ENCODE data around the gene WIPF2. TPM values are rescaled to one million over a fixed set of nuclear protein-coding genes. Genes with fewer than 3 reads are reported as not detected.

Gene WIPF2
- total RNA-seq, 1 experiment from 2014 or later, result 6.0 TPM

- intact Hi-C loops (cut with micrococcal nuclease), result no loop called here
- no peaks in the 10 kb centered on the region for H3K79me2 ChIP-seq (ENCODE audit: low read length)
- H3K9ac ChIP-seq (ENCODE audit: low read length), result no peak overlapping the region
- POLR2A ChIA-PET (ENCODE audit: unreplicated experiment), result no interaction called here
- no peak overlapping the region for H3K4me3 ChIP-seq (ENCODE audit: low read length)
- no TSS peak for BruUV-seq (replicated peaks)
- no peak overlapping the region for H2AFZ ChIP-seq (ENCODE audit: low read length)
- H3K27ac ChIP-seq (ENCODE audit: low read length), result peak overlapping the region; percentile 67
- TF ChIP-seq CTCF (conservative IDR thresholded peaks at IDR 0.05; ENCODE audit: low read depth, low read length) (no peak), EZH2phosphoT487 (IDR thresholded peaks at IDR 0.05; ENCODE audit: borderline replicate concordance, low read length) (no peak), EZH2 (IDR thresholded peaks at IDR 0.05; ENCODE audit: low read length, unreplicated experiment) (no peak)
- H3K4me1 ChIP-seq (ENCODE audit: insufficient read depth, low read length), result peaks cover 69% of the 10 kb centered on the region
- H3K4me2 ChIP-seq (ENCODE audit: low read length), result peak overlapping the region; percentile 24
- no peaks in the 10 kb centered on the region for H4K20me1 ChIP-seq (ENCODE audit: low read length)
- H3K36me3 ChIP-seq (ENCODE audit: low read depth, low read length), result no peaks in the 10 kb centered on the region
- H3K9me2 ChIP-seq (replicated peaks; ENCODE audit: low read length), result no peaks in the 10 kb centered on the region
- no peaks in the 10 kb centered on the region for H3F3A ChIP-seq (ENCODE audit: low read length, unreplicated experiment)
- no peak for ATAC-seq
- CTCF ChIA-PET, result no interaction called here
- no peaks in the 10 kb centered on the region for H3K27me3 ChIP-seq (ENCODE audit: low read length)
- DNase-seq, result no peak
- no peaks in the 10 kb centered on the region for H3K9me3 ChIP-seq (ENCODE audit: low read length)
Measured at GRCh38 chr17:40310882-40311391, 91.8 kb downstream of the WIPF2 start.

- no peak overlapping the region for H2AFZ ChIP-seq (ENCODE audit: low read length)
- ATAC-seq, result peak; percentile 11
- intact Hi-C loops (cut with micrococcal nuclease), result no loop called here
- H3K4me3 ChIP-seq (ENCODE audit: low read length), result no peak overlapping the region
- no peaks in the 10 kb centered on the region for H3K36me3 ChIP-seq (ENCODE audit: low read depth, low read length)
- ChIA-PET POLR2A (ENCODE audit: unreplicated experiment) (no interaction called here), CTCF (no interaction called here)
- no peaks in the 10 kb centered on the region for H4K20me1 ChIP-seq (ENCODE audit: low read length)
- H3K9ac ChIP-seq (ENCODE audit: low read length), result 0 out of 2 replicates have a peak overlapping the region, but pooled peaks have one; percentile 9
- H3K79me2 ChIP-seq (ENCODE audit: low read length), result no peaks in the 10 kb centered on the region
- no peaks in the 10 kb centered on the region for H3F3A ChIP-seq (ENCODE audit: low read length, unreplicated experiment)
- peaks cover 76% of the 10 kb centered on the region for H3K4me1 ChIP-seq (ENCODE audit: insufficient read depth, low read length)
- BruUV-seq (replicated peaks), result no TSS peak
- no peaks in the 10 kb centered on the region for H3K27me3 ChIP-seq (ENCODE audit: low read length)
- peak overlapping the region; percentile 67 for H3K27ac ChIP-seq (ENCODE audit: low read length)
- no peaks in the 10 kb centered on the region for H3K9me2 ChIP-seq (replicated peaks; ENCODE audit: low read length)
- TF ChIP-seq EZH2phosphoT487 (IDR thresholded peaks at IDR 0.05; ENCODE audit: borderline replicate concordance, low read length) (no peak), CTCF (conservative IDR thresholded peaks at IDR 0.05; ENCODE audit: low read depth, low read length) (no peak), EZH2 (IDR thresholded peaks at IDR 0.05; ENCODE audit: low read length, unreplicated experiment) (no peak)
- DNase-seq, result peak; percentile 70
- peak overlapping the region; percentile 24 for H3K4me2 ChIP-seq (ENCODE audit: low read length)
- no peaks in the 10 kb centered on the region for H3K9me3 ChIP-seq (ENCODE audit: low read length)
Measured at GRCh38 chr17:40311575-40311974, 92.5 kb downstream of the WIPF2 start.

DNA sequence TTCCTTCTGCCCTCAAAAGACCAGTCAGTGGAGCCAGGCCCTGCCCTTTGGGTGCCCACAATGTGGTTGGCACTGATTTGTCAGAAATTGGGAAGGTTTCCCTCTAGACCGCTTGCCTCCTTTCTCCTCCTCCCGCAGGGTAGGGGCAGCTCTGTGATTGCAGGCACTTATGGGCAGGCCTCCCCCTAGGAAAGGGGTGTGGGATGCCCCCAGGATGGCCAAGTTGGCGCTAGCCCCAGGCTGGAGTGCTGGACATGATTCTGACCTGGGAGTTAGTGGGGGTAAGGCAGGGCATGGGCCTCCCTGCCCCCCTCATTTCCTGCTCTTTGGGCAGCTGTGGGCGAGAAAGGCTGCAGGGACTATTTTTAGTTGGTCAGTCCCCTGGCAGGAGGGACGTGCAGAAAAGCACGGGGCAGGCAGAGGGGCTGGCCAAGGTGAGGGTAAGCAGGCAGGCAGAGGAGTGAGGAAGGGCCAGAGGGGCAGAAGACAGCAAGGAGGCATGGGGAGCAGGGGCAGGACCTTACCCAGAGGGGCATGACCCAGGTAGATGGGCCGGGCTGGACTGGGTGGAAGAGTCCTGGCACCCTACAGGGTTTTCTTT lies 93.1 kb downstream of the WIPF2 start:
- Histone ChIP-seq H3K4me2 (ENCODE audit: low read length) (peak overlapping the region; percentile 24), H3K4me1 (ENCODE audit: insufficient read depth, low read length) (peaks cover 77% of the 10 kb centered on the region), H3K27ac (ENCODE audit: low read length) (peak overlapping the region; percentile 67), H3K4me3 (ENCODE audit: low read length) (no peak overlapping the region), H3K9me3 (ENCODE audit: low read length) (no peaks in the 10 kb centered on the region), H3F3A (ENCODE audit: low read length, unreplicated experiment) (no peaks in the 10 kb centered on the region), H3K9ac (ENCODE audit: low read length) (peak overlapping the region; percentile 9; the same call in 1 of the 2 replicates), H3K9me2 (replicated peaks; ENCODE audit: low read length) (no peaks in the 10 kb centered on the region), H3K36me3 (ENCODE audit: low read depth, low read length) (no peaks in the 10 kb centered on the region), H4K20me1 (ENCODE audit: low read length) (no peaks in the 10 kb centered on the region), H3K27me3 (ENCODE audit: low read length) (no peaks in the 10 kb centered on the region), H3K79me2 (ENCODE audit: low read length) (no peaks in the 10 kb centered on the region), H2AFZ (ENCODE audit: low read length) (no peak overlapping the region)
- intact Hi-C loops (cut with micrococcal nuclease), result no loop called here
- no TSS peak for BruUV-seq (replicated peaks)
- ChIA-PET CTCF (no interaction called here), POLR2A (ENCODE audit: unreplicated experiment) (no interaction called here)
- TF ChIP-seq CTCF (conservative IDR thresholded peaks at IDR 0.05; ENCODE audit: low read depth, low read length) (no peak), EZH2 (IDR thresholded peaks at IDR 0.05; ENCODE audit: low read length, unreplicated experiment) (no peak), EZH2phosphoT487 (IDR thresholded peaks at IDR 0.05; ENCODE audit: borderline replicate concordance, low read length) (no peak)
- ATAC-seq, result peak; percentile 13
- DNase-seq, result peak; percentile 59
